GM12878 (cell line): ENCODE measurements around the gene AMBRA1. TPM values are rescaled to one million over a fixed set of nuclear protein-coding genes. Genes with fewer than 3 reads are reported as not detected.
"Not testable (repeated sequence)": the region's sequence is repeated elsewhere in the genome, so short reads cannot be mapped to it uniquely, and the experiment has no call there.

Source experiments
- ATAC-seq: fragments of 200-7000 bp; cut with Tn5 transposase; 3 replicates; pipeline ENCODE4 v1.9.1; 2020; ENCODE audit warnings: mild to moderate bottlenecking, moderate library complexity
- BruUV-seq: library from RNA; stranded (reverse); fragments of 400-500 nt; replicated peaks from 2 replicates; lab custom pipeline; 2021; lab: Mats Ljungman, UMichigan
- CTCF ChIA-PET: fragments of 300-600 bp; sonication (Branson Sonifier 250); formaldehyde crosslinking; extraction: SDS; loops from one replicate; lab custom pipeline; 2021; ENCODE audit warnings: inconsistent platforms; lab: Yijun Ruan, JAX
- POLR2A ChIA-PET: fragments of 350-600 bp; formaldehyde crosslinking; extraction: SDS; loops from one replicate; lab custom pipeline; 2021; ENCODE audit warnings: inconsistent platforms; lab: Charles Lee
- RAD21 ChIA-PET: fragments of 300-600 bp; sonication (Branson Sonifier 250); formaldehyde crosslinking; loops from one replicate; lab custom pipeline; 2023; ENCODE audit warnings: antibody characterized with exemption; ENCODE audit not compliant: unreplicated experiment; lab: Charles Lee
- SMC1A ChIA-PET: fragments of 300-600 bp; sonication (Branson Sonifier 250); formaldehyde crosslinking; loops from one replicate; lab custom pipeline; 2023; ENCODE audit not compliant: unreplicated experiment, uncharacterized antibody; lab: Charles Lee
- DNase-seq: peaks from one replicate; pipeline ENCODE4 v3.0.0-alpha.2; 2011; ENCODE audit warnings: low read depth, low spot score
- FAIRE-seq: peaks from 3 replicates; lab custom pipeline; 2011; peaks lifted over from hg19 to GRCh38; lab: Jason Lieb, UNC
- H2AFZ ChIP-seq: 2 replicates; pipeline ENCODE4 v1.6.0; 2011; ENCODE audit warnings: low read depth, low read length, control low read depth; ENCODE audit not compliant: control insufficient read depth
- H3K27ac ChIP-seq: 2 replicates; pipeline ENCODE4 v1.5.1; 2011; ENCODE audit warnings: control low read depth; ENCODE audit not compliant: control insufficient read depth, insufficient read depth
- H3K27me3 ChIP-seq, 2 experiments: replicated peaks in 1 of 2; 2 replicates each; pipeline versions ENCODE4 v1.6.0 to v1.6.1; 2011; ENCODE audit warnings: low read length in 1 of 2; ENCODE audit not compliant: control insufficient read depth in 2 of 2, insufficient read depth in 2 of 2
- H3K36me3 ChIP-seq, 2 experiments: 2 replicates each; pipeline ENCODE4 v1.5.1; 2011; ENCODE audit warnings: low read length in 1 of 2; ENCODE audit not compliant: control insufficient read depth in 2 of 2, insufficient read depth in 2 of 2
- H3K4me1 ChIP-seq: 2 replicates; pipeline ENCODE4 v1.6.1; 2011; ENCODE audit warnings: mild to moderate bottlenecking, low read length, moderate library complexity, mixed read lengths; ENCODE audit not compliant: control insufficient read depth, insufficient read depth
- H3K4me2 ChIP-seq: 2 replicates; pipeline ENCODE4 v1.6.0; 2011; ENCODE audit warnings: control low read depth; ENCODE audit not compliant: control insufficient read depth, insufficient read depth
- H3K4me3 ChIP-seq: fragments of 200-600 bp; sonication (generic); 2 replicates; pipeline ENCODE4 v1.5.1; 2016
- H3K79me2 ChIP-seq: 2 replicates; pipeline ENCODE4 v1.6.0; 2011; ENCODE audit warnings: low read length; ENCODE audit not compliant: control insufficient read depth, insufficient read depth
- H3K9ac ChIP-seq: 2 replicates; pipeline ENCODE4 v1.8.0; 2011; ENCODE audit warnings: low read length, control low read depth, mixed read lengths; ENCODE audit not compliant: control insufficient read depth, insufficient read depth
- H3K9me3 ChIP-seq: replicated peaks from 3 replicates; pipeline ENCODE4 v1.5.1; 2011; ENCODE audit warnings: mild to moderate bottlenecking, low read length; ENCODE audit not compliant: control insufficient read depth, insufficient read depth
- H4K20me1 ChIP-seq: 2 replicates; pipeline ENCODE4 v1.6.0; 2011; ENCODE audit not compliant: control insufficient read depth, insufficient read depth
- BCL11A ChIP-seq: IDR thresholded peaks from 2 replicates; pipeline ENCODE4 v1.6.1; 2011; ENCODE audit warnings: low read depth, low read length
- CREB1 ChIP-seq: IDR thresholded peaks from 2 replicates; pipeline ENCODE4 v1.6.1; 2012; ENCODE audit warnings: low read depth, mild to moderate bottlenecking, inconsistent platforms
- SIN3A ChIP-seq: IDR thresholded peaks from 2 replicates; pipeline ENCODE4 v1.6.1; 2012; ENCODE audit warnings: low read depth, low read length, improper control_type of control experiment
- WGBS: methylation state at CpG from one replicate; pipeline ENCODE4 v1.1.6; 2016; ENCODE audit warnings: low lambda C conversion rate; ENCODE audit not compliant: insufficient replicate concordance, insufficient coverage; ENCODE audit errors: missing lambda C conversion rate; 5-methylcytosine and 5-hydroxymethylcytosine counted together
- in situ Hi-C: fragments of 300-500 bp; cut with MboI; formaldehyde crosslinking; loops from 9 replicates; pipeline ENCODE4 v1.14.3; 2018; ENCODE audit warnings: mixed read lengths
- intact Hi-C: fragments of 100-400 bp; cut with micrococcal nuclease; formaldehyde crosslinking; loops from one replicate; pipeline ENCODE4 v1.14.2; 2022; ENCODE audit not compliant: unreplicated experiment
- polyA plus RNA-seq, 11 experiments: library from polyadenylated mRNA; depleted of rRNA in 4 of 11; unstranded in 6 of 11; stranded (reverse) in 5 of 11; fragments of >200 nt; fragmentation: Nextera tagmentation in 4 of 11; fragmentation: Illumina TruSeq in 1 of 11; extraction: Ambion mirVana in 4 of 11; extraction: Trizol in 1 of 11; gene quantifications; 1 replicate in 1 of 11; 2 replicates in 10 of 11; pipeline versions ENCODE4 v1.2.1 to v1.2.3, GENCODE V29; 2011 to 2016; ENCODE audit warnings: inconsistent platforms in 2 of 11, missing spikeins in 2 of 11, low read depth in 1 of 11
- total RNA-seq, 4 experiments: library from RNA; depleted of rRNA in 3 of 4; stranded (reverse); fragments of >200 nt in 3 of 4; fragmentation: Illumina TruSeq in 1 of 4; extraction: Trizol in 1 of 4; gene quantifications; 2 replicates each; pipeline versions ENCODE4 v1.2.1 to v1.2.3, GENCODE V29; 2013 to 2021

AMBRA1 gene
- total and polyA plus RNA-seq, 10 of the 15 experiments (the other 5 are each of a cell fraction or from before 2014, with no cell fraction given): 0.57 to 34.3 (median 13.7) TPM

- TF ChIP-seq CREB1 (peak; percentile 45; the same call in 1 of the 2 replicates), BCL11A (no peak), SIN3A (no peak)
- TF ChIP-seq, all 136 proteins: peak for 15
Observed at GRCh38 chr11:46380340-46381047, 213.3 kb downstream of the AMBRA1 start (continued).

- H3K9me3 ChIP-seq, in situ Hi-C loops, H2AFZ ChIP-seq, H3K4me1 ChIP-seq, intact Hi-C loops, H3K79me2 ChIP-seq, FAIRE-seq, H4K20me1 ChIP-seq, H3K9ac ChIP-seq, DNase-seq, H3K4me3 ChIP-seq, H3K4me2 ChIP-seq, H3K27ac ChIP-seq, BruUV-seq: not testable (repeated sequence)
- ChIA-PET RAD21 (interaction anchor here (0.7 to 1.3 kb wide), 2 partner anchors 12 to 63 kb away, joined by 3 read pairs; no protein-coding TSS in a partner anchor), POLR2A (interaction anchor here (0.5 kb wide), 2 partner anchors 45 to 202 kb away, joined by 3 read pairs; no protein-coding TSS in a partner anchor), SMC1A (interaction anchor here (0.6 kb wide), 1 partner anchor 65 kb away, joined by 3 read pairs; no protein-coding TSS in a partner anchor), CTCF (interaction anchor here (1.9 kb wide), 1 partner anchor 18 kb away, joined by 4 read pairs; no protein-coding TSS in a partner anchor)
- WGBS: 77% methylated on average over 35 of the region's 36 CpGs
- Histone ChIP-seq H3K36me3 (peaks cover 4 to 14% of the 10 kb centered on the region in 2 experiments; a peak in 3 of 4 replicates), H3K27me3 (peaks cover 6 to 12% of the 10 kb centered on the region in 2 experiments)
- 0 out of 3 replicates have a peak, but pooled peaks have one; percentile 3 for ATAC-seq
Observed at GRCh38 chr11:46379482-46380293, 214.1 kb downstream of the AMBRA1 start.
